Endodermal cell (in vitro differentiated cells): ENCODE measurements around the gene KRT7. TPM values are rescaled to one million over a fixed set of nuclear protein-coding genes. Genes with fewer than 3 reads are reported as not detected.

Source experiments
- DNase-seq: peaks from one replicate; pipeline ENCODE4 v3.0.0-alpha.2; 2017
- H3K27ac ChIP-seq: 2 replicates; pipeline ENCODE4 v1.5.1; 2013; ENCODE audit warnings: mild to moderate bottlenecking, low read depth, low read length, moderate library complexity
- H3K27me3 ChIP-seq: 2 replicates; pipeline ENCODE4 v1.6.1; 2013; ENCODE audit warnings: mild to moderate bottlenecking, low read length, moderate library complexity; ENCODE audit not compliant: insufficient read depth, control insufficient read depth, poor library complexity, severe bottlenecking
- H3K36me3 ChIP-seq: 2 replicates; pipeline ENCODE4 v1.7.0; 2013; ENCODE audit warnings: mild to moderate bottlenecking, low read length, moderate library complexity; ENCODE audit not compliant: control insufficient read depth, insufficient read depth
- H3K4me1 ChIP-seq: one replicate; pipeline ENCODE4 v1.7.0; 2013; ENCODE audit warnings: low read length; ENCODE audit not compliant: control insufficient read depth, insufficient read depth
- H3K4me3 ChIP-seq: 2 replicates; pipeline ENCODE4 v1.5.1; 2013; ENCODE audit warnings: mild to moderate bottlenecking, low read length, moderate library complexity
- H3K9ac ChIP-seq: 2 replicates; pipeline ENCODE4 v1.6.1; 2013; ENCODE audit warnings: mild to moderate bottlenecking, low read length, moderate library complexity; ENCODE audit not compliant: poor library complexity, severe bottlenecking; ENCODE audit errors: extremely low read depth
- H3K9me3 ChIP-seq: 2 replicates; pipeline ENCODE4 v1.6.1; 2013; ENCODE audit warnings: mild to moderate bottlenecking, low read length, moderate library complexity; ENCODE audit not compliant: control insufficient read depth
- H3K27ac Mint-ChIP-seq: 2 replicates; pipeline ENCODE4 v1.8.0; 2020; ENCODE audit warnings: mixed read lengths
- H3K27me3 Mint-ChIP-seq: 2 replicates; pipeline ENCODE4 v1.8.0; 2021; ENCODE audit warnings: mild to moderate bottlenecking, mixed read lengths; ENCODE audit not compliant: insufficient read depth
- H3K36me3 Mint-ChIP-seq: 2 replicates; pipeline ENCODE4 v1.8.0; 2020; ENCODE audit warnings: low read depth, mixed read lengths
- H3K4me1 Mint-ChIP-seq: 2 replicates; pipeline ENCODE4 v1.8.0; 2020; ENCODE audit warnings: mixed read lengths
- H3K4me3 Mint-ChIP-seq: 2 replicates; pipeline ENCODE4 v1.8.0; 2020; ENCODE audit warnings: mild to moderate bottlenecking, moderate library complexity, mixed read lengths
- H3K9me3 Mint-ChIP-seq: 2 replicates; pipeline ENCODE4 v1.8.0; 2020; ENCODE audit warnings: mild to moderate bottlenecking, mixed read lengths
- CTCF ChIP-seq: fragments of 200-600 bp; sonication (generic); conservative IDR thresholded peaks from 2 replicates; pipeline ENCODE4 v1.5.0; 2021; ENCODE audit warnings: antibody characterized with exemption, mild to moderate bottlenecking
- WGBS, 2 experiments: methylation state at CpG; one replicate each; pipeline versions ENCODE4 v1.1.5 to v1.1.7; 2013; ENCODE audit warnings: missing lambda C conversion rate in 2 of 2, mixed read lengths in 1 of 2; ENCODE audit not compliant: insufficient coverage in 1 of 2, insufficient read length in 1 of 2; 5-methylcytosine and 5-hydroxymethylcytosine counted together
- total RNA-seq, 2 donors: library from RNA; stranded (reverse); fragmentation: NEBNext Ultra II Directional in 1 of 2; extraction: Animal tissue kit (Norgen Biotek cat#: 25700) in 1 of 2; gene quantifications; 2 replicates in 1 of 2; 3 replicates in 1 of 2; pipeline ENCODE4 v1.2.1, GENCODE V29; 2021

The KRT7 gene
- total RNA-seq, 2 donors from 2014 or later, result 1.5 TPM; not detected in 1

- Histone ChIP-seq H3K27me3 (peaks cover 58% of the 10 kb centered on the region), H3K27ac (no peak overlapping the region), H3K4me3 (no peak overlapping the region), H3K4me1 (no peaks in the 10 kb centered on the region), H3K9me3 (no peaks in the 10 kb centered on the region), H3K9ac (no peak overlapping the region), H3K36me3 (no peaks in the 10 kb centered on the region)
- Mint-ChIP-seq H3K27me3 (peaks cover 56% of the 10 kb centered on the region), H3K36me3 (no peaks in the 10 kb centered on the region), H3K4me1 (no peaks in the 10 kb centered on the region), H3K9me3 (no peaks in the 10 kb centered on the region), H3K4me3 (no peak overlapping the region), H3K27ac (no peak overlapping the region)
- no peak for TF ChIP-seq CTCF
- 75 to 81% methylated on average over 1 of the region's 1 CpG for WGBS, 2 experiments
- peak; percentile 10 for DNase-seq
Observed at GRCh38 chr12:52295663-52296062, 62.6 kb downstream of the KRT7 start.

GRCh38 chr12:52296572-52297215 is 63.7 kb downstream of the KRT7 start:
- Mint-ChIP-seq H3K9me3 (no peaks in the 10 kb centered on the region), H3K27ac (no peak overlapping the region), H3K4me1 (no peaks in the 10 kb centered on the region), H3K36me3 (no peaks in the 10 kb centered on the region), H3K4me3 (no peak overlapping the region), H3K27me3 (peaks cover 53% of the 10 kb centered on the region)
- Histone ChIP-seq H3K4me1 (no peaks in the 10 kb centered on the region), H3K4me3 (no peak overlapping the region), H3K27me3 (peaks cover 63% of the 10 kb centered on the region), H3K36me3 (no peaks in the 10 kb centered on the region), H3K27ac (no peak overlapping the region), H3K9ac (no peak overlapping the region), H3K9me3 (no peaks in the 10 kb centered on the region)
- 89 to 97% methylated on average over 5 of the region's 5 CpGs for WGBS, 2 experiments
- peak; percentile 38 for DNase-seq
- TF ChIP-seq CTCF, result no peak

Other genes with a start within 250 kb of the KRT7 start
- gene TAMALIN, start 226.3 kb upstream of the KRT7 start, total RNA-seq, result 1 to 10 TPM; 4.4 to 9.1 TPM
- 10 to 100 TPM; 17.7 to 18.4 TPM for gene NR4A1, start 181.8 kb upstream of the KRT7 start, total RNA-seq
- 10 to 100 TPM; 32.1 TPM for gene ATG101, start 163.3 kb upstream of the KRT7 start, total RNA-seq
- not detected for gene SMIM41, start 153.5 kb upstream of the KRT7 start, total RNA-seq
- under 1 TPM; 0.07 to 0.09 TPM for gene KRT80, start 41.2 kb upstream of the KRT7 start, total RNA-seq
- not detected for gene KRT86, start 41.4 kb downstream of the KRT7 start, total RNA-seq
- gene KRT81, start 58.3 kb downstream of the KRT7 start, total RNA-seq, result not detected
- gene KRT83, start 88.2 kb downstream of the KRT7 start, total RNA-seq, result not detected
- gene KRT85, start 134.2 kb downstream of the KRT7 start, total RNA-seq, result not detected
- gene KRT84, start 152.4 kb downstream of the KRT7 start, total RNA-seq, result not detected
- not detected for gene KRT82, start 173.1 kb downstream of the KRT7 start, total RNA-seq
- gene KRT75, start 201.1 kb downstream of the KRT7 start, total RNA-seq, result not detected
- not detected for gene KRT6B, start 218.9 kb downstream of the KRT7 start, total RNA-seq
- gene KRT6C, start 240.6 kb downstream of the KRT7 start, total RNA-seq, result not detected